GM10248 (cell line): ENCODE data around the gene TPCN2.
"Not testable (repeated sequence)": the region's sequence is repeated elsewhere in the genome, so short reads cannot be mapped to it uniquely, and the experiment has no call there.

Experiments
- CTCF ChIA-PET: fragments of 300-600 bp; sonication (Branson Sonifier 250); formaldehyde crosslinking; extraction: SDS; loops from one replicate; lab custom pipeline; 2021; ENCODE audit warnings: antibody characterized with exemption; lab: Yijun Ruan, JAX
- POLR2A ChIA-PET: fragments of 350-650 bp; sonication (Branson Sonifier 250); formaldehyde crosslinking; extraction: SDS; loops from one replicate; lab custom pipeline; 2020; ENCODE audit warnings: antibody characterized with exemption; lab: Yijun Ruan, JAX
- DNase-seq: peaks from one replicate; pipeline ENCODE4 v3.0.0; 2012; ENCODE audit errors: extremely low spot score
- CTCF ChIP-seq: IDR thresholded peaks from 2 replicates; pipeline ENCODE4 v1.5.1; 2012; ENCODE audit warnings: mild to moderate bottlenecking, low read depth; ENCODE audit errors: extremely low read depth, missing control alignments, control extremely low read depth

TPCN2 gene

GRCh38 chr11:69145050-69145380 lies 96.3 kb downstream of the TPCN2 start:
- ChIA-PET POLR2A (interaction anchor here (1.2 kb wide), 1 partner anchor 11 kb away, joined by 3 read pairs; the partner anchor contains the start of gene SMIM38), CTCF (interaction anchor here (1.7 kb wide), 1 partner anchor 9 kb away, joined by 6 read pairs; no protein-coding TSS in a partner anchor)
- DNase-seq: no peak
- TF ChIP-seq CTCF: no peak

DNA sequence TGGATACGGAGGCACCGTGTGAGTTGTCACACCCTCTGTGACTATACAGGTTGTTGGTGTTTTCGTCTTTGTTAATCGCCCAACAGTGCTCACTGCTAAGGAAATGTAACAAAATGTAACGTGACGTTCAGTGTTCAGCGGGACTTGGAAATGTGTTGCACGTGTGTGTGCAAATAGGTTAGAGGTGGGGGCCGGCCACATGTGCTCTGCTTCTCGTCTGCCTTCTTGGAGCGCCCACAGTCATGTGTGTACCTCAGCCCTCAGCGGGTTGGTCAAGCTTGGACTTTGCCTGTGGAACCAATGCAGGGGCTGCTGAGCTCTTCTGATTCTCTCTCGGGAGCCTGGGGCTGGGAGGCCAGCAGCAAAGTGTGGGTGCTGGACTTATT lies 99.6 kb downstream of the TPCN2 start:
- ChIA-PET POLR2A (no interaction called here), CTCF (no interaction called here)
- DNase-seq: no peak

GRCh38 chr11:69148806-69149205 lies 100.1 kb downstream of the TPCN2 start:
- POLR2A ChIA-PET: no interaction called here
- CTCF ChIA-PET: no interaction called here
- TF ChIP-seq CTCF: no peak
- DNase-seq: no peak

More for the DNA sequence above, 99.6 kb downstream of the TPCN2 start:
- TF ChIP-seq CTCF: no peak

DNA sequence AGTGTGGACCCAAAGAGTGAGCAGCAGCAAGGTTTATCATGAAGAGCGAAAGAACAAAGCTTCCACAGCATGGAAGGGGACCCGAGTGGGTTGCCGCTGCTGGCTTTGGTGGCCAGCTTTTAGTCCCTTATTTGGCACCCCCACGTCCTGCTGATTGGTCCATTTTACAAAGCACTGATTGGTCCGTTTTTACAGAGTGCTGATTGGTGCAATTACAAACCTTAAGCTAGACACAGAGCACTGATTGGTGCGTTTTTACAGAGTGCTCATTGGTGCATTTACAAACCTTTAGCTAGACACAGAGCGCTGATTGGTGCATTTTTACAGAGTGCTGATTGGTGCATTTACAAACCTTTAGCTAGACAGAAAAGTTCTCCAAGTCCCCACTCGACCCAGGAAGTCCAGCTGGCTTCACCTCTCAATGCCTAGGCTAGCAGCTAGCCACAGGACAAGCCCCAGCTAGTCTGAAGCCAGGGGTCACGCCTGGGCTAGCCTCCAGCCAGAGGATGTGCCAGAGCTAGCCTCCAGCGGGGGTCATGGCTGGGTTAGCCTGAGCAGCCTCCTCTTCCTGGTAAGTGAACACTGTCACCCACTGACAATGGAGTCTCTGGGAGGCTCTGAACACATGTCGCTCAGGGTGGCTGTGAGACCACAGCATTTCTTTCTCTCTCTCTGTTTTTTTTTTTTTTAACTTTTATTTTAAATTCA lies 100.8 kb downstream of the TPCN2 start:
- CTCF ChIA-PET, DNase-seq, POLR2A ChIA-PET: not testable (repeated sequence)

GRCh38 chr11:69150175-69150574 lies 101.4 kb downstream of the TPCN2 start:
- CTCF ChIA-PET: no interaction called here
- TF ChIP-seq CTCF: no peak
- POLR2A ChIA-PET: no interaction called here
- no peak for DNase-seq

DNA sequence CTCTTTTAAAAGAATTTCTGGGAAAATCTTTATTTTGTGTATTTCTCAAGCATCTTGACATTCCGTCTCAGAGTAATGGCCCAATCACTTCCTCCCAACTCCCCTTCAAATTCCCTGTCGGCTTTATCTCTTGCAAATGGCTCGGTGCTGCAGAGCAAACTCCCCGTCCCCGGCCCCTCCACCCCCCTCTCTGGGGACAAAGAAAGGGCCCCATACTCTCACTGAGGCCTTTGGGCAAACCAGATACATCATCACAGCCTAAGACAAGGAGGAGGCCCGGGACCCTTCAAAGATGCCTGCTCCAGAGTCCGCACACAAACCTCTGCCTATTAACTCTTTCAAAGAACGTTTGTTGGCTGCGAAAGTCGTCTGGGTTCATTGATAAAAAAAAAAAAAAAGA lies 103.1 kb downstream of the TPCN2 start:
- POLR2A ChIA-PET: no interaction called here
- no peak for TF ChIP-seq CTCF
- no peak for DNase-seq
- CTCF ChIA-PET: no interaction called here

GRCh38 chr11:69152733-69153421 lies 104.1 kb downstream of the TPCN2 start:
- ChIA-PET POLR2A (interaction anchor here (0.6 kb wide), 1 partner anchor 24 kb away, joined by 5 read pairs; no protein-coding TSS in a partner anchor), CTCF (interaction anchor here (1.4 kb wide), 1 partner anchor 93 kb away, joined by 4 read pairs; no protein-coding TSS in a partner anchor)
- no peak for TF ChIP-seq CTCF
- no peak for DNase-seq
